Heart right ventricle (tissue), 16 donors: ENCODE results near the gene ATP5ME. TPM values are rescaled to one million over a fixed set of nuclear protein-coding genes. Genes with fewer than 3 reads are reported as not detected.

Source experiments
- ATAC-seq, 8 donors: fragments of 200-7000 bp; cut with Tn5 transposase; one replicate each; pipeline ENCODE4 v1.9.1; 2020; ENCODE audit warnings: mild to moderate bottlenecking in 8 of 8, moderate library complexity in 8 of 8, moderate number of reproducible peaks in 1 of 8
- DNase-seq, 2 donors: peaks; one replicate each; pipeline ENCODE4 v3.0.0-alpha.2; 2020
- H3K27ac ChIP-seq, 10 donors: fragments of 200-600 bp; sonication (generic) in 2 of 10; one replicate each; pipeline versions ENCODE4 v1.5.0 to v1.8.0; 2020 to 2022; ENCODE audit warnings: mild to moderate bottlenecking in 3 of 10
- H3K27me3 ChIP-seq, 7 donors: fragments of 200-600 bp; one replicate each; pipeline ENCODE4 v1.8.0; 2021 to 2022; ENCODE audit warnings: mild to moderate bottlenecking in 2 of 7
- H3K36me3 ChIP-seq, 9 donors: fragments of 200-600 bp; sonication (generic) in 1 of 9; one replicate each; pipeline versions ENCODE4 v1.5.0 to v1.8.0; 2020 to 2022; ENCODE audit warnings: mild to moderate bottlenecking in 2 of 9
- H3K4me1 ChIP-seq, 9 donors: fragments of 200-600 bp; sonication (generic) in 1 of 9; one replicate each; pipeline versions ENCODE4 v1.5.0 to v1.8.0; 2020 to 2022; ENCODE audit warnings: mild to moderate bottlenecking in 4 of 9
- H3K4me3 ChIP-seq, 10 donors: fragments of 200-600 bp; sonication (generic) in 2 of 10; one replicate each; pipeline versions ENCODE4 v1.5.0 to v1.8.0; 2020 to 2022; ENCODE audit warnings: mild to moderate bottlenecking in 7 of 10, moderate library complexity in 2 of 10
- H3K9me3 ChIP-seq, 11 donors: fragments of 200-600 bp in 10 of 11; sonication (generic) in 2 of 11; one replicate each; pipeline versions ENCODE4 v1.5.0 to v1.8.0; 2013 to 2022; ENCODE audit warnings: mild to moderate bottlenecking in 2 of 11, control low read depth in 1 of 11, moderate library complexity in 1 of 11
- CTCF ChIP-seq, 9 donors: fragments of 200-600 bp; sonication (generic) in 2 of 9; IDR thresholded peaks; one replicate each; pipeline versions ENCODE4 v1.5.0 to v1.8.0; 2021 to 2022; ENCODE audit warnings: antibody characterized with exemption in 9 of 9, mild to moderate bottlenecking in 5 of 9, moderate library complexity in 1 of 9
- WGBS, 2 donors: extraction: QIAGEN DNeasy Blood & Tissue Kit; methylation state at CpG; one replicate each; pipeline ENCODE4 v1.1.7; 2013; ENCODE audit warnings: inconsistent platforms in 1 of 2; 5-methylcytosine and 5-hydroxymethylcytosine counted together
- intact Hi-C, 10 donors: fragments of 100-400 bp; cut with DNase I; formaldehyde crosslinking; loops; one replicate each; pipeline versions ENCODE4 v1.11.1 to v1.14.2; 2022
- polyA plus RNA-seq, 2 donors: library from polyadenylated mRNA; stranded (reverse); fragments of 200-250 nt; gene quantifications; one replicate each; pipeline ENCODE4 v1.2.3, GENCODE V29; 2013
- total RNA-seq, 10 donors: library from RNA; stranded (reverse); fragmentation: NEBNext Ultra II Directional in 3 of 10; extraction: Animal tissue kit (Norgen Biotek cat#: 25700) in 3 of 10; gene quantifications; one replicate each; pipeline versions ENCODE4 v1.2.1 to v1.2.4, GENCODE V29; 2021 to 2023
- donor health status: Arrhythmogenic right ventricular cardiomyopathy.
- donor health status: ischemic (EF 13 %, LVEDD 7.1; RV severe dilation, severe dysfunction).
- donor health status: healthy with polysubstance abuse.
- donor health status: DM: no; HTN: yes; CAD: no.
- donor health status: DM: no; HTN: no; CAD: no.
- donor health status: ischemic (EF 25% LVEDD 6.9; RV normal size, moderate dysfunction).
- donor health status: ischemic (EF 25% LVEDD 5.7; RV mildly dilated, moderate dysfunction).
- donor health status: healthy.
- donor health status: DM: yes; HTN: yes; CAD: no.
- donor health status: Ischemic cardiomyopathy.
- donor health status: ischemic (EF 35%, LVEDD 5.7; RV mildly dilated, moderate dysfunction).
- donor health status: nonischemic (EF 11% LVEDD 7.7; RV severe dilation, severe dysfunction).
- donor health status: DM: yes; HTN: yes; CAD: no.
- donor health status: PGD.
- donor health status: ischemic (EF 29% LVEDD 5.4; RV normal size, mild dysfunction).
- donor health status: nonischemic (EF 23%, LVEDD 6.1; RV moderate dilation, normal function).

Gene ATP5ME
- total and polyA plus RNA-seq, 12 donors: 651 to 4,239 (median 1,012) TPM

- H3K4me3 ChIP-seq: no peak overlapping the region
- no peaks in the 10 kb centered on the region for H3K36me3 ChIP-seq
- no peak overlapping the region for H3K27ac ChIP-seq
- no peak for TF ChIP-seq CTCF (IDR thresholded peaks at IDR 0.05)
- 89 to 91% methylated on average over 16 of the region's 16 CpGs for WGBS, 2 donors
- no peaks in the 10 kb centered on the region for H3K4me1 ChIP-seq
- peaks cover 0 to 33% (median 10%) of the 10 kb centered on the region in 7 donors for H3K27me3 ChIP-seq
- peaks cover 0 to 11% (median 0%) of the 10 kb centered on the region in 11 donors for H3K9me3 ChIP-seq
- intact Hi-C loops: loop anchor here in 1 of 10 donors (10.0 kb wide), 1 partner anchor 287 kb away; no protein-coding TSS in a partner anchor
- ATAC-seq (no peak), DNase-seq (no peak)
Measured at GRCh38 chr4:632196-632790, 41.8 kb downstream of the ATP5ME start.

- no peaks in the 10 kb centered on the region for H3K36me3 ChIP-seq
- ATAC-seq (no peak), DNase-seq (no peak)
- intact Hi-C loops: loop anchor here in 1 of 10 donors (10.0 kb wide), 1 partner anchor 286 kb away; no protein-coding TSS in a partner anchor
- no peaks in the 10 kb centered on the region for H3K4me1 ChIP-seq
- WGBS, 2 donors: 74% methylated on average over 9 of the region's 9 CpGs
- no peak overlapping the region for H3K4me3 ChIP-seq
- TF ChIP-seq CTCF (IDR thresholded peaks at IDR 0.05): no peak
- peaks cover 0 to 11% (median 0%) of the 10 kb centered on the region in 11 donors for H3K9me3 ChIP-seq
- H3K27ac ChIP-seq: no peak overlapping the region
- H3K27me3 ChIP-seq: peaks cover 0 to 36% (median 6%) of the 10 kb centered on the region in 7 donors
Measured at GRCh38 chr4:630656-631055, 43.4 kb downstream of the ATP5ME start.

- H3K27ac ChIP-seq: no peak overlapping the region
- ATAC-seq (no peak), DNase-seq (no peak)
- H3K4me1 ChIP-seq: no peaks in the 10 kb centered on the region
- no peak overlapping the region for H3K4me3 ChIP-seq
- no peaks in the 10 kb centered on the region for H3K36me3 ChIP-seq
- 63 to 64% methylated on average over 20 of the region's 20 CpGs for WGBS, 2 donors
- intact Hi-C loops: loop anchor here in 1 of 10 donors (10.0 kb wide), 1 partner anchor 285 kb away; no protein-coding TSS in a partner anchor
- peaks cover 0 to 11% (median 0%) of the 10 kb centered on the region in 11 donors for H3K9me3 ChIP-seq
- TF ChIP-seq CTCF (IDR thresholded peaks at IDR 0.05): no peak
- peaks cover 0 to 39% (median 6%) of the 10 kb centered on the region in 7 donors for H3K27me3 ChIP-seq
Measured at GRCh38 chr4:629915-630641, 44.0 kb downstream of the ATP5ME start.

- no peak overlapping the region for H3K4me3 ChIP-seq
- H3K36me3 ChIP-seq: no peaks in the 10 kb centered on the region
- DNase-seq (no peak), ATAC-seq (no peak)
- no peaks in the 10 kb centered on the region for H3K4me1 ChIP-seq
- WGBS, 2 donors: 77 to 81% methylated on average over 9 of the region's 9 CpGs
- no peak overlapping the region for H3K27ac ChIP-seq
- peaks cover 0 to 39% (median 6%) of the 10 kb centered on the region in 7 donors for H3K27me3 ChIP-seq
- peaks cover 0 to 11% (median 0%) of the 10 kb centered on the region in 11 donors for H3K9me3 ChIP-seq
- TF ChIP-seq CTCF (IDR thresholded peaks at IDR 0.05): no peak
- intact Hi-C loops: no loop called here
Measured at GRCh38 chr4:629636-629914, 44.5 kb downstream of the ATP5ME start.
